Fibroblast of lung (primary cell): ENCODE results near the gene P4HA1. TPM values are rescaled to one million over a fixed set of nuclear protein-coding genes. Genes with fewer than 3 reads are reported as not detected.

Source experiments
- DNase-seq, 2 donors: peaks; one replicate each; pipeline versions ENCODE4 v3.0.0 to v3.0.0-alpha.2; 2010; ENCODE audit warnings: low read depth in 2 of 2
- H2AFZ ChIP-seq: 2 replicates; pipeline ENCODE4 v1.5.1; 2012; ENCODE audit warnings: low read length, control low read depth, inconsistent platforms
- H3K27ac ChIP-seq: 2 replicates; pipeline ENCODE4 v1.5.1; 2011; ENCODE audit warnings: low read length, control low read depth; ENCODE audit not compliant: insufficient read depth
- H3K27me3 ChIP-seq: 2 replicates; pipeline ENCODE4 v1.5.1; 2011; ENCODE audit warnings: mild to moderate bottlenecking, low read length; ENCODE audit not compliant: control insufficient read depth, insufficient read depth
- H3K36me3 ChIP-seq: 2 replicates; pipeline ENCODE4 v1.5.1; 2011; ENCODE audit warnings: low read length; ENCODE audit not compliant: control insufficient read depth, insufficient read depth
- H3K4me1 ChIP-seq: 2 replicates; pipeline ENCODE4 v1.5.1; 2011; ENCODE audit warnings: low read length; ENCODE audit not compliant: control insufficient read depth, insufficient read depth; ENCODE audit errors: extremely low read depth
- H3K4me2 ChIP-seq: 2 replicates; pipeline ENCODE4 v1.5.1; 2011; ENCODE audit warnings: low read length, control low read depth; ENCODE audit not compliant: insufficient read depth; ENCODE audit errors: extremely low read depth
- H3K4me3 ChIP-seq, 4 experiments: fragments of 200-600 bp in 1 of 4; sonication (generic) in 1 of 4; replicated peaks in 1 of 4; 2 replicates each; pipeline ENCODE4 v1.5.1; 2011 to 2016; ENCODE audit warnings: low read length in 4 of 4, low read depth in 3 of 4, mild to moderate bottlenecking in 3 of 4, control low read depth in 2 of 4, inconsistent platforms in 1 of 4, mixed read lengths in 1 of 4; ENCODE audit not compliant: insufficient read depth in 1 of 4; ENCODE audit errors: control extremely low read depth in 1 of 4
- H3K79me2 ChIP-seq: 2 replicates; pipeline ENCODE4 v1.5.1; 2012; ENCODE audit warnings: mild to moderate bottlenecking, low read length, inconsistent platforms; ENCODE audit not compliant: control insufficient read depth, insufficient read depth
- H3K9ac ChIP-seq: 2 replicates; pipeline ENCODE4 v1.5.1; 2011; ENCODE audit warnings: mild to moderate bottlenecking, low read length, control low read depth; ENCODE audit not compliant: insufficient read depth
- H3K9me3 ChIP-seq: 2 replicates; pipeline ENCODE4 v1.5.1; 2012; ENCODE audit warnings: low read depth, low read length; ENCODE audit not compliant: control insufficient read depth, insufficient read depth
- H4K20me1 ChIP-seq: 2 replicates; pipeline ENCODE4 v1.5.1; 2011; ENCODE audit warnings: low read length; ENCODE audit not compliant: control insufficient read depth, insufficient read depth; ENCODE audit errors: extremely low read depth
- CTCF ChIP-seq, 2 donors: IDR thresholded peaks in 1 of 2; conservative IDR thresholded peaks in 1 of 2; 1 replicate in 1 of 2; 2 replicates in 1 of 2; pipeline ENCODE4 v1.5.1; 2011 to 2012; ENCODE audit warnings: low read length in 2 of 2, control low read depth in 1 of 2, inconsistent platforms in 1 of 2, low read depth in 1 of 2, mild to moderate bottlenecking in 1 of 2
- EZH2 ChIP-seq: IDR thresholded peaks from 2 replicates; pipeline ENCODE4 v1.5.1; 2012; ENCODE audit warnings: low read length, control low read depth, mild to moderate bottlenecking; ENCODE audit errors: missing control alignments
- polyA plus RNA-seq, 2 donors: library from polyadenylated mRNA; depleted of rRNA in 1 of 2; stranded (reverse) in 1 of 2; unstranded in 1 of 2; fragments of >200 nt; gene quantifications; 2 replicates each; pipeline ENCODE4 v1.2.1, GENCODE V29; 2011 to 2012; ENCODE audit warnings: missing spikeins in 1 of 2
- total RNA-seq: library from RNA; depleted of rRNA; stranded (reverse); fragments of >200 nt; gene quantifications from 2 replicates; pipeline ENCODE4 v1.2.1, GENCODE V29; 2014

P4HA1 gene
- total and polyA plus RNA-seq, 2 donors (not counting 1 experiment from before 2014, with no cell fraction given) = 147 to 226 TPM

GRCh38 chr10:73073627-73074026, 23.0 kb downstream of the P4HA1 start:
- H3K9me3 ChIP-seq = no peaks in the 10 kb centered on the region
- H3K79me2 ChIP-seq = peaks cover 18% of the 10 kb centered on the region
- H3K9ac ChIP-seq = no peak overlapping the region
- H2AFZ ChIP-seq = no peak overlapping the region
- no peak for DNase-seq
- H3K27me3 ChIP-seq = no peaks in the 10 kb centered on the region
- no peak overlapping the region for H3K4me2 ChIP-seq
- peaks cover 1% of the 10 kb centered on the region for H4K20me1 ChIP-seq
- H3K27ac ChIP-seq = no peak overlapping the region
- H3K36me3 ChIP-seq = peaks cover 1% of the 10 kb centered on the region
- no peak overlapping the region for H3K4me3 ChIP-seq
- TF ChIP-seq CTCF (conservative IDR thresholded peaks at IDR 0.05 in 1 of 2, IDR thresholded peaks at IDR 0.05 in 1 of 2; ENCODE audit: low read depth in 1 of 2, low read length in 2 of 2) (no peak), EZH2 (no peak)
- H3K4me1 ChIP-seq = no peaks in the 10 kb centered on the region

- Histone ChIP-seq H3K79me2 (no peaks in the 10 kb centered on the region), H3K27me3 (no peaks in the 10 kb centered on the region), H2AFZ (no peak overlapping the region), H3K4me1 (no peaks in the 10 kb centered on the region), H3K27ac (no peak overlapping the region), H4K20me1 (no peaks in the 10 kb centered on the region), H3K36me3 (peaks cover 4% of the 10 kb centered on the region), H3K9ac (no peak overlapping the region), H3K9me3 (no peaks in the 10 kb centered on the region), H3K4me3 (no peak overlapping the region), H3K4me2 (no peak overlapping the region)
- no peak for TF ChIP-seq CTCF (conservative IDR thresholded peaks at IDR 0.05 in 1 of 2, IDR thresholded peaks at IDR 0.05 in 1 of 2; ENCODE audit: low read depth in 1 of 2, low read length in 2 of 2)
- TF ChIP-seq EZH2 = no peak
- peak in 1 of 2 donors; percentile 4 for DNase-seq
These were observed 31.2 kb downstream of the P4HA1 start for GRCh38 chr10:73065441-73065840.

- H3K79me2 ChIP-seq = no peaks in the 10 kb centered on the region
These were observed 34.9 kb downstream of the P4HA1 start for GRCh38 chr10:73061743-73062142.

More at GRCh38 chr10:73061743-73062142, 34.9 kb downstream of the P4HA1 start:
- Histone ChIP-seq H3K27me3 (no peaks in the 10 kb centered on the region), H4K20me1 (no peaks in the 10 kb centered on the region), H3K4me3 (no peak overlapping the region), H3K27ac (no peak overlapping the region), H2AFZ (no peak overlapping the region), H3K4me1 (no peaks in the 10 kb centered on the region), H3K4me2 (no peak overlapping the region), H3K9me3 (no peaks in the 10 kb centered on the region), H3K9ac (no peak overlapping the region), H3K36me3 (peaks cover 4% of the 10 kb centered on the region)
- TF ChIP-seq EZH2 (no peak), CTCF (conservative IDR thresholded peaks at IDR 0.05 in 1 of 2, IDR thresholded peaks at IDR 0.05 in 1 of 2; ENCODE audit: low read depth in 1 of 2, low read length in 2 of 2) (no peak)
- DNase-seq = no peak
